ENCODE data around the gene PELI3.
A peak's percentile ranks its signal among the peaks of the same experiment; 100 is the strongest.

Gene PELI3

GRCh38 chr11:66505276-66505816, 38.6 kb downstream of the PELI3 start:
- Histone ChIP-seq H3K27me3 (ENCODE audit: control insufficient read depth, insufficient read depth, low read length) (no peaks in the 10 kb centered on the region), H3K4me3 (ENCODE audit: low read length) (no peak overlapping the region), H3K4me1 (ENCODE audit: control insufficient read depth, insufficient read depth, low read length) (peaks cover 2% of the 10 kb centered on the region), H3K27ac (ENCODE audit: low read depth, low read length) (no peak overlapping the region), H3K36me3 (ENCODE audit: control insufficient read depth, insufficient read depth, low read length) (peaks cover 2% of the 10 kb centered on the region), H3K9ac (ENCODE audit: low read length) (no peak overlapping the region)

DNA sequence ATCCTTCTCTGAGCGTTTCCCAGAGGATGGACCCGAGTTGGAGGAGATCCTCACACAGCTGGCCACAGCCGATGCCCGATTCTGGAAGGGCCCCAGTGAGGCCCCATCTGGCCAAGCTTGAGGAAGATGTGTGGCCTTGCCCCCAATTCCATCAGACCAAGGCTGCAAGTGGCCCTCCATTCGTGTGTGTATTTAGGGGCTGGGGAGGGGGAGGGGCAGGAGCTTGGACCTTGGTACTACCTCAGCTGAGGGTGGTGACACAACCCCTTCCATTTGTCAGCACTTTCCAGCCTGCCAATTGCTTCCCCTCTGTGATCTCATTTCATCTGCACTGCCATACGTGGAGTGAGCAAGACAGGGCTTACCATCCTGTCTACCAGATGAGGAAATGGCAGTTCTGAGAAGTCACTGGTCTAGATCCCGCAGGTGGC, 42.4 kb downstream of the PELI3 start:
- Histone ChIP-seq H3K27ac (ENCODE audit: low read depth, low read length) (no peak overlapping the region), H3K27me3 (ENCODE audit: control insufficient read depth, insufficient read depth, low read length) (no peaks in the 10 kb centered on the region), H3K4me3 (ENCODE audit: low read length) (no peak overlapping the region), H3K9ac (ENCODE audit: low read length) (no peak overlapping the region), H3K4me1 (ENCODE audit: control insufficient read depth, insufficient read depth, low read length) (peaks cover 9% of the 10 kb centered on the region), H3K36me3 (ENCODE audit: control insufficient read depth, insufficient read depth, low read length) (peaks cover 2% of the 10 kb centered on the region)

- Histone ChIP-seq H3K4me1 (ENCODE audit: control insufficient read depth, insufficient read depth, low read length) (peaks cover 9% of the 10 kb centered on the region), H3K36me3 (ENCODE audit: control insufficient read depth, insufficient read depth, low read length) (peaks cover 3% of the 10 kb centered on the region), H3K27me3 (ENCODE audit: control insufficient read depth, insufficient read depth, low read length) (no peaks in the 10 kb centered on the region), H3K4me3 (ENCODE audit: low read length) (peak within 1 kb of the TSS; percentile 99), H3K27ac (ENCODE audit: low read depth, low read length) (peak within 1 kb of the TSS; percentile 70), H3K9ac (ENCODE audit: low read length) (peak within 1 kb of the TSS; percentile 20)
These were observed 43.7 kb downstream of the PELI3 start, which contains the start of gene BBS1 for GRCh38 chr11:66510271-66510989. Gene BBS1 (plus strand): TSS chr11:66510635. CDS start chr11:66510660, 25 bp downstream.

- H3K27me3 ChIP-seq (ENCODE audit: control insufficient read depth, insufficient read depth, low read length) = no peaks in the 10 kb centered on the region
- H3K4me3 ChIP-seq (ENCODE audit: low read length) = peak overlapping the region; percentile 99
- peaks cover 4% of the 10 kb centered on the region for H3K36me3 ChIP-seq (ENCODE audit: control insufficient read depth, insufficient read depth, low read length)
- peak overlapping the region; percentile 70 for H3K27ac ChIP-seq (ENCODE audit: low read depth, low read length)
- peaks cover 9% of the 10 kb centered on the region for H3K4me1 ChIP-seq (ENCODE audit: control insufficient read depth, insufficient read depth, low read length)
- H3K9ac ChIP-seq (ENCODE audit: low read length) = peak overlapping the region; percentile 20
These were observed 44.3 kb downstream of the PELI3 start for GRCh38 chr11:66510990-66511339.

GRCh38 chr11:66523611-66524010, 56.9 kb downstream of the PELI3 start:
- Histone ChIP-seq H3K27ac (ENCODE audit: low read depth, low read length) (no peak overlapping the region), H3K36me3 (ENCODE audit: control insufficient read depth, insufficient read depth, low read length) (peaks cover 10% of the 10 kb centered on the region), H3K27me3 (ENCODE audit: control insufficient read depth, insufficient read depth, low read length) (no peaks in the 10 kb centered on the region), H3K9ac (ENCODE audit: low read length) (no peak overlapping the region), H3K4me3 (ENCODE audit: low read length) (no peak overlapping the region), H3K4me1 (ENCODE audit: control insufficient read depth, insufficient read depth, low read length) (no peaks in the 10 kb centered on the region)

DNA sequence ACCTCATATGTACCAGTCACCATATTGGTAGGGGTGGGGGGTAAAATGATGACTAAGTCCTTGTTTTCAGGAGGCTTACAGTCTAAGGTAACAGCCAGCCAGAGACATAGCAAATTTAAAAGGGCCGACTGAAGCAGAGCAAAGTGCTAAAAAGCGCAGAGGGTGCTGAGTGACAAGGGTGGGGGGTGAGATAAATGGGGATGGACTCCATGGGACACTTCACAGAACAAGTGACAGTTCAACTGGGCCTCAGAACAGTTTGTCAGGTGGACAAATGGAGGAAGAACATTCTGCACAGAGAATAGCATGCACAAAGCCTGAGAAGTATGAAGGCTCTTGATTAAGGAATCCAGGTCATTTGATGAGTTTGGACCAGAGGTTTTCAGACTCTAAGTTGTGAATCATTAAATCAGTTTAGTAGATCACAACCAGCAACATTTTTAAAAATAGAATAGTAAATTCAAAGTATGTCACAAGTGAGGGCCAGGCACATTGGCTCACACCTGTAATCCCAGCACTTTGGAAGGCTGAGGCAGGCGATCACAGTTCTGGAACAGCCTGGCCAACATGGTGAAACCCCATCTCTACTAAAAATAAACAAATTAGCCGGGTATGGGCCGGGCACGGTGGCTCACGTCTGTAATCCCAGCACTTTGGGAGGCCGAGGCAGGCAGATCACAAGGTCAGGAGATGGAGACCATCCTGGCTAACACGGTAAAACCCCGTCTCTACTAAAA, 57.8 kb downstream of the PELI3 start:
- Histone ChIP-seq H3K27me3 (ENCODE audit: control insufficient read depth, insufficient read depth, low read length) (no peaks in the 10 kb centered on the region), H3K36me3 (ENCODE audit: control insufficient read depth, insufficient read depth, low read length) (peaks cover 9% of the 10 kb centered on the region)

More for the DNA sequence above, 57.8 kb downstream of the PELI3 start:
- H3K4me3 ChIP-seq (ENCODE audit: low read length) = no peak overlapping the region
- no peak overlapping the region for H3K27ac ChIP-seq (ENCODE audit: low read depth, low read length)
- no peaks in the 10 kb centered on the region for H3K4me1 ChIP-seq (ENCODE audit: control insufficient read depth, insufficient read depth, low read length)
- no peak overlapping the region for H3K9ac ChIP-seq (ENCODE audit: low read length)
